ENCODE results near the gene ZNF148.

- TF ChIP-seq POLR2A (IDR thresholded peaks at IDR 0.05) (no peak), CTCF (IDR thresholded peaks at IDR 0.05 in 4 of 5, conservative IDR thresholded peaks at IDR 0.05 in 1 of 5) (no peak)
These were observed 42.6 kb downstream of the ZNF148 start for GRCh38 chr3:125332504-125332903.
